HepG2 (cell line): Measurements from ENCODE around the gene DNAJC12. TPM values are rescaled to one million over a fixed set of nuclear protein-coding genes. Genes with fewer than 3 reads are reported as not detected.

ENCODE experiments used
- ATF4 ChIP-seq, 2 experiments: fragments of 450-650 bp in 1 of 2; sonication (generic) in 1 of 2; formaldehyde crosslinking; IDR thresholded peaks; 2 replicates each; pipeline versions ENCODE4 v1.5.0 to v1.8.0; 2020 to 2022; ENCODE audit warnings: mild to moderate bottlenecking in 1 of 2, missing genetic modification reagents in 1 of 2
- CBFB ChIP-seq: sonication (generic); formaldehyde crosslinking; IDR thresholded peaks from 2 replicates; pipeline ENCODE4 v1.4.0; 2020; ENCODE audit warnings: missing genetic modification reagents
- CC2D1A ChIP-seq: sonication (generic); formaldehyde crosslinking; IDR thresholded peaks from 2 replicates; pipeline ENCODE4 v1.8.1; 2023; ENCODE audit warnings: mild to moderate bottlenecking, missing genetic modification reagents
- FOXC1 ChIP-seq: sonication (generic); formaldehyde crosslinking; IDR thresholded peaks from 2 replicates; pipeline ENCODE4 v1.8.0; 2022; ENCODE audit warnings: mild to moderate bottlenecking, missing genetic modification reagents, borderline replicate concordance
- GMEB1 ChIP-seq: sonication (generic); formaldehyde crosslinking; IDR thresholded peaks from 2 replicates; pipeline ENCODE4 v1.5.1; 2020; ENCODE audit warnings: missing genetic modification reagents, mild to moderate bottlenecking, borderline replicate concordance
- HMG20A ChIP-seq: IDR thresholded peaks from 2 replicates; pipeline ENCODE4 v1.6.1; 2016; ENCODE audit warnings: borderline replicate concordance
- KAT8 ChIP-seq: IDR thresholded peaks from 2 replicates; pipeline ENCODE4 v1.6.1; 2016; ENCODE audit warnings: missing genetic modification reagents, missing compliant biosample characterization
- MAFG ChIP-seq: sonication (generic); formaldehyde crosslinking; IDR thresholded peaks from 2 replicates; pipeline ENCODE4 v1.5.1; 2020; ENCODE audit warnings: mild to moderate bottlenecking, missing genetic modification reagents
- RNF2 ChIP-seq: fragments of 450-650 bp; conservative IDR thresholded peaks from 2 replicates; pipeline ENCODE4 v1.6.1; 2016; ENCODE audit warnings: low read depth
- TBX3 ChIP-seq: fragments of 450-650 bp; IDR thresholded peaks from 2 replicates; pipeline ENCODE4 v1.6.1; 2017; ENCODE audit warnings: antibody characterized with exemption, mild to moderate bottlenecking, inconsistent platforms, borderline replicate concordance
- TGIF2 ChIP-seq: IDR thresholded peaks from 2 replicates; pipeline ENCODE4 v1.6.1; 2016; ENCODE audit warnings: control low read depth, missing compliant biosample characterization
- TSC22D2 ChIP-seq: sonication (generic); formaldehyde crosslinking; IDR thresholded peaks from 2 replicates; pipeline ENCODE4 v1.5.1; 2020; ENCODE audit warnings: missing genetic modification reagents, mild to moderate bottlenecking, borderline replicate concordance
- ZNF407 ChIP-seq: sonication (generic); formaldehyde crosslinking; IDR thresholded peaks from one replicate; pipeline ENCODE4 v1.5.1; 2020; ENCODE audit warnings: mild to moderate bottlenecking, missing genetic modification reagents; ENCODE audit errors: not compliant biosample characterization
- ZNF564 ChIP-seq: sonication (generic); formaldehyde crosslinking; IDR thresholded peaks from 2 replicates; pipeline ENCODE4 v1.8.1; 2023; ENCODE audit warnings: mild to moderate bottlenecking, missing genetic modification reagents
- ZNF841 ChIP-seq: sonication (generic); formaldehyde crosslinking; IDR thresholded peaks from 2 replicates; pipeline ENCODE4 v1.8.1; 2023; ENCODE audit warnings: missing genetic modification reagents, borderline replicate concordance
- ZSCAN30 ChIP-seq: sonication (generic); formaldehyde crosslinking; IDR thresholded peaks from 2 replicates; pipeline ENCODE4 v1.5.0; 2020; ENCODE audit warnings: mild to moderate bottlenecking, missing genetic modification reagents
- polyA plus RNA-seq, 8 experiments: library from polyadenylated mRNA; depleted of rRNA in 3 of 8; stranded (reverse) in 7 of 8; unstranded in 1 of 8; fragments of >200 nt; fragmentation: Illumina TruSeq in 4 of 8; extraction: Trizol in 4 of 8; gene quantifications; 2 replicates each; pipeline versions ENCODE4 v1.2.1 to v1.2.3, GENCODE V29; 2011 to 2016; ENCODE audit warnings: low read depth in 4 of 8, missing spikeins in 1 of 8, mixed read lengths in 1 of 8; ENCODE audit not compliant: insufficient read depth in 1 of 8
- total RNA-seq, 5 experiments: library from RNA; depleted of rRNA; stranded (reverse); fragments of >200 nt; fragmentation: Illumina TruSeq; extraction: Trizol; gene quantifications; 2 replicates each; pipeline ENCODE4 v1.2.3, GENCODE V29; 2016; ENCODE audit warnings: low read depth in 1 of 5
- TF ChIP-seq, protein P1 (sequence below): IDR thresholded peaks from 2 replicates; pipeline ENCODE4 v1.6.1; 2018; ENCODE audit warnings: missing genetic modification reagents, mild to moderate bottlenecking, missing compliant biosample characterization

The DNAJC12 gene
- total and polyA plus RNA-seq, 2 of the 13 experiments (the other 11 are each of a cell fraction or from before 2014, with no cell fraction given): 11.6 to 43.9 TPM

DNA sequence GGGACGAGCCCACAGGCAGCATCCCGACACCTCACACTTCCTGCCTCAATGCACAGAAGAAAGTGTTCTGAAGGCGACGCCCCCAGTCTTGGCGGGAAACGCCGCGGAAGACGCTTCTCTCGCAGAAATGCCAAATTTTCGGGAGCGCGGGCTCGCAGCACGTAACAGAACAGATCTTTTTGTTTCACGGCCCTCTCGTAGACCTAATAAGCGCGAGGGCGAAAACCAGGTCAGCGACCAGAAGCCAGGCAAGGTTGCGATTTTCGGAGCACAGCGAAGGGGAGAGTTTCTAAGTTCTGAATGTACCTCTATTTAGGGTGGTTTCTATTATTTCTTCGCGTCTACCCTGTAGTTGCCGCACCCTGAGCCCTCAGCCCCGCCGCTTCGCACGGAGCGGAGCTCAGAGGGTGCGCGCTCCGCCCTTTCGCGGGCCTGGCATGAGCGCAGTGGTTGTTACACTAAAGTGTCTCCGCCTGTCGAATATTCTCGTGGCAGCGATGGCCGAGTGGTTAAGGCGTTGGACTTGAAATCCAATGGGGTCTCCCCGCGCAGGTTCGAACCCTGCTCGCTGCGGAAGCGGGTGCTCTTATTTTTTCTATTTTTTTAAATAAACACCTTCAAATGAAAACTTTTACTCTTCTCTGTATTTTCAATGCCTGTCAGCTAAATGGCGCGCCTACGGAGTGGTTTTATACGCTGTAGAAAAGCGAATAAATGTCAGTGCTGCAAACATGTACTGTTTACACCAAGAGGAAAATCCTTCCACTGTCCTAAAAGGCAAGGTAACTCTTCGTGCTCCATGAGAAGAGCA is 73.8 kb downstream of the DNAJC12 start (continued):
- TF ChIP-seq ZNF407: no peak
- no peak for TF ChIP-seq TGIF2 (CRISPR knock-in tag)
- TF ChIP-seq KAT8 (CRISPR knock-in tag): peak; percentile 69
- TF ChIP-seq CC2D1A (CRISPR knock-in tag): no peak
- TF ChIP-seq GMEB1 (CRISPR knock-in tag): peak; percentile 29; the same call in 1 of the 2 replicates
- TF ChIP-seq ZNF564 (CRISPR knock-in tag): peak; percentile 33; the same call in 1 of the 2 replicates
- TF ChIP-seq TSC22D2: no peak
- TF ChIP-seq TBX3: no peak
- no peak for TF ChIP-seq MAFG
- peak; percentile 78; the same call in 1 of the 2 replicates for TF ChIP-seq FOXC1 (CRISPR knock-in tag)
- 0 out of 4 replicates have a peak, but pooled peaks of 1 of the 2 experiments have one; percentile 31 for TF ChIP-seq ATF4 (CRISPR knock-in tag; IDR thresholded peaks at IDR 0.05)
- peak; percentile 82 for TF ChIP-seq RNF2
- TF ChIP-seq, protein P1, sequence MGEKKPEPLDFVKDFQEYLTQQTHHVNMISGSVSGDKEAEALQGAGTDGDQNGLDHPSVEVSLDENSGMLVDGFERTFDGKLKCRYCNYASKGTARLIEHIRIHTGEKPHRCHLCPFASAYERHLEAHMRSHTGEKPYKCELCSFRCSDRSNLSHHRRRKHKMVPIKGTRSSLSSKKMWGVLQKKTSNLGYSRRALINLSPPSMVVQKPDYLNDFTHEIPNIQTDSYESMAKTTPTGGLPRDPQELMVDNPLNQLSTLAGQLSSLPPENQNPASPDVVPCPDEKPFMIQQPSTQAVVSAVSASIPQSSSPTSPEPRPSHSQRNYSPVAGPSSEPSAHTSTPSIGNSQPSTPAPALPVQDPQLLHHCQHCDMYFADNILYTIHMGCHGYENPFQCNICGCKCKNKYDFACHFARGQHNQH (CRISPR knock-in tag): peak; percentile 83; the same call in 1 of the 2 replicates
- TF ChIP-seq CBFB (CRISPR knock-in tag): peak; percentile 57; the same call in 1 of the 2 replicates
- peak; percentile 54; the same call in 1 of the 2 replicates for TF ChIP-seq ZNF841 (CRISPR knock-in tag)
- TF ChIP-seq HMG20A: no peak
- 0 out of 2 replicates have a peak, but pooled peaks have one; percentile 54 for TF ChIP-seq ZSCAN30 (CRISPR knock-in tag)
